Stimulated activated CD8-positive, alpha-beta memory T cell treated with anti-CD3 and anti-CD28 coated beads, Interleukin-4, amount 100 ng/mL, for 48 hours (primary cell): Measurements from ENCODE around the gene SLC35A5.

Source experiments
- DNase-seq: peaks from one replicate; pipeline ENCODE4 v3.0.0-alpha.2; 2020

The SLC35A5 gene

GRCh38 chr3:112627919-112628466 lies 66.1 kb downstream of the SLC35A5 start:
- DNase-seq: no peak

- no peak for DNase-seq
Observed at GRCh38 chr3:112629425-112629824, 67.6 kb downstream of the SLC35A5 start.

- DNase-seq: no peak
Observed at GRCh38 chr3:112631257-112631656, 69.4 kb downstream of the SLC35A5 start.

GRCh38 chr3:112632596-112632995 lies 70.8 kb downstream of the SLC35A5 start:
- DNase-seq: no peak

GRCh38 chr3:112633191-112633590 lies 71.3 kb downstream of the SLC35A5 start:
- no peak for DNase-seq

GRCh38 chr3:112633757-112634156 lies 71.9 kb downstream of the SLC35A5 start:
- DNase-seq: no peak

GRCh38 chr3:112634786-112635541 lies 73.1 kb downstream of the SLC35A5 start:
- DNase-seq: no peak
